IMR-90 (cell line): ENCODE data around the gene GAB1. TPM values are rescaled to one million over a fixed set of nuclear protein-coding genes. Genes with fewer than 3 reads are reported as not detected.
A peak's percentile ranks its signal among the peaks of the same experiment; 100 is the strongest.

ENCODE experiments used
- ATAC-seq: fragments of 200-7000 bp; cut with Tn5 transposase; 2 replicates; pipeline ENCODE4 v1.9.1; 2020; ENCODE audit warnings: low read depth, mild to moderate bottlenecking, moderate library complexity
- BruUV-seq: library from RNA; stranded (reverse); fragments of 400-500 nt; replicated peaks from 2 replicates; lab custom pipeline; 2021; lab: Mats Ljungman, UMichigan
- CTCF ChIA-PET: fragments of 300-600 bp; formaldehyde crosslinking; extraction: SDS; loops from one replicate; lab custom pipeline; 2021; ENCODE audit warnings: antibody characterized with exemption; lab: Yijun Ruan, JAX
- POLR2A ChIA-PET: fragments of 300-600 bp; sonication (Branson Sonifier 250); formaldehyde crosslinking; loops from one replicate; lab custom pipeline; 2022; ENCODE audit warnings: antibody characterized with exemption; ENCODE audit not compliant: unreplicated experiment; lab: Charles Lee
- DNase-seq: peaks from one replicate; pipeline ENCODE4 v3.0.0; 2013
- H2AFZ ChIP-seq: replicated peaks from 2 replicates; pipeline ENCODE3; 2013; ENCODE audit warnings: low read length, mild to moderate bottlenecking; ENCODE audit not compliant: poor library complexity
- H2AK5ac ChIP-seq: 2 replicates; pipeline ENCODE4 v1.6.1; 2013; ENCODE audit warnings: low read depth, low read length, inconsistent platforms
- H2AK9ac ChIP-seq: replicated peaks from 2 replicates; pipeline ENCODE3; 2013; ENCODE audit warnings: mild to moderate bottlenecking, low read depth, low read length, moderate library complexity; ENCODE audit not compliant: poor library complexity
- H2BK120ac ChIP-seq: 2 replicates; pipeline ENCODE4 v1.6.1; 2013; ENCODE audit warnings: low read depth, low read length, inconsistent platforms
- H2BK15ac ChIP-seq: 3 replicates; pipeline ENCODE4 v1.6.1; 2013; ENCODE audit warnings: low read depth, low read length, inconsistent platforms
- H2BK20ac ChIP-seq: 2 replicates; pipeline ENCODE4 v1.6.1; 2013; ENCODE audit warnings: low read depth, mild to moderate bottlenecking, inconsistent platforms, low read length, moderate library complexity
- H2BK5ac ChIP-seq: 2 replicates; pipeline ENCODE4 v1.6.1; 2013; ENCODE audit warnings: mild to moderate bottlenecking, low read depth, low read length, inconsistent platforms; ENCODE audit not compliant: poor library complexity, severe bottlenecking
- H3K14ac ChIP-seq: replicated peaks from 2 replicates; pipeline ENCODE4 v1.6.1; 2013; ENCODE audit warnings: low read depth, low read length, inconsistent platforms
- H3K18ac ChIP-seq: 2 replicates; pipeline ENCODE4 v1.6.1; 2013; ENCODE audit warnings: low read depth, low read length, control low read depth
- H3K23ac ChIP-seq: 2 replicates; pipeline ENCODE4 v1.6.1; 2013; ENCODE audit warnings: low read depth, low read length, inconsistent platforms
- H3K27ac ChIP-seq: 2 replicates; pipeline ENCODE4 v1.5.1; 2013; ENCODE audit warnings: mild to moderate bottlenecking, control low read depth, low read length; ENCODE audit not compliant: insufficient read depth
- H3K27me3 ChIP-seq: 2 replicates; pipeline ENCODE4 v1.6.1; 2013; ENCODE audit warnings: low read length; ENCODE audit not compliant: control insufficient read depth, insufficient read depth
- H3K36me3 ChIP-seq: 2 replicates; pipeline ENCODE4 v1.6.1; 2013; ENCODE audit warnings: low read length, mixed read lengths; ENCODE audit not compliant: control insufficient read depth, insufficient read depth
- H3K4ac ChIP-seq: 2 replicates; pipeline ENCODE4 v1.6.1; 2013; ENCODE audit warnings: low read depth, low read length, inconsistent platforms
- H3K4me1 ChIP-seq: 2 replicates; pipeline ENCODE4 v1.6.1; 2013; ENCODE audit warnings: low read length, mixed read lengths; ENCODE audit not compliant: control insufficient read depth, insufficient read depth
- H3K4me2 ChIP-seq: 2 replicates; pipeline ENCODE4 v1.6.1; 2013; ENCODE audit warnings: low read depth, mild to moderate bottlenecking, control low read depth, low read length, moderate library complexity
- H3K4me3 ChIP-seq: 2 replicates; pipeline ENCODE4 v1.5.1; 2013; ENCODE audit warnings: low read depth, mild to moderate bottlenecking, control low read depth, low read length, moderate library complexity; ENCODE audit not compliant: insufficient read depth
- H3K56ac ChIP-seq: 2 replicates; pipeline ENCODE4 v1.6.1; 2013; ENCODE audit warnings: low read length, inconsistent platforms; ENCODE audit not compliant: insufficient read depth; ENCODE audit errors: extremely low read depth
- H3K79me1 ChIP-seq, 2 experiments: 2 replicates each; pipeline ENCODE4 v1.6.1; 2013; ENCODE audit warnings: low read length in 2 of 2, inconsistent platforms in 1 of 2, low read depth in 1 of 2
- H3K9ac ChIP-seq: 2 replicates; pipeline ENCODE4 v1.6.1; 2013; ENCODE audit warnings: low read depth, low read length, control low read depth
- H3K9me1 ChIP-seq: 2 replicates; pipeline ENCODE4 v1.6.1; 2013; ENCODE audit warnings: low read length, inconsistent platforms; ENCODE audit not compliant: insufficient read depth
- H3K9me3 ChIP-seq: 2 replicates; pipeline ENCODE4 v1.6.1; 2013; ENCODE audit warnings: low read length; ENCODE audit not compliant: control insufficient read depth, insufficient read depth
- H4K20me1 ChIP-seq: 2 replicates; pipeline ENCODE4 v1.6.1; 2013; ENCODE audit warnings: low read length, inconsistent platforms; ENCODE audit not compliant: insufficient read depth
- H4K5ac ChIP-seq: 2 replicates; pipeline ENCODE4 v1.6.1; 2013; ENCODE audit warnings: mild to moderate bottlenecking, low read depth, low read length, control low read depth
- H4K8ac ChIP-seq, 2 experiments: 2 replicates each; pipeline ENCODE4 v1.6.1; 2013; ENCODE audit warnings: low read depth in 2 of 2, low read length in 2 of 2, control low read depth in 1 of 2, inconsistent platforms in 1 of 2
- H4K91ac ChIP-seq: 2 replicates; pipeline ENCODE4 v1.6.1; 2013; ENCODE audit warnings: low read depth, low read length, inconsistent platforms; ENCODE audit not compliant: insufficient read depth
- BHLHE40 ChIP-seq: fragments of 150-350 bp; IDR thresholded peaks from 2 replicates; pipeline ENCODE4 v1.6.1; 2016; ENCODE audit warnings: mild to moderate bottlenecking, low read depth, low read length
- CEBPB ChIP-seq: IDR thresholded peaks from 2 replicates; pipeline ENCODE4 v1.6.1; 2012; ENCODE audit warnings: low read depth, low read length, improper control_type of control experiment
- CHD1 ChIP-seq: IDR thresholded peaks from 2 replicates; pipeline ENCODE4 v1.6.1; 2012; ENCODE audit warnings: low read depth, low read length, improper control_type of control experiment
- CTCF ChIP-seq: conservative IDR thresholded peaks from 2 replicates; pipeline ENCODE4 v1.5.1; 2012; ENCODE audit warnings: mild to moderate bottlenecking, low read depth, low read length, improper control_type of control experiment
- FOS ChIP-seq: fragments of 150-350 bp; IDR thresholded peaks from 2 replicates; pipeline ENCODE4 v1.6.1; 2016; ENCODE audit warnings: low read depth, low read length
- MAFK ChIP-seq: IDR thresholded peaks from 2 replicates; pipeline ENCODE4 v1.6.1; 2012; ENCODE audit warnings: low read depth, low read length, improper control_type of control experiment
- MAZ ChIP-seq: IDR thresholded peaks from 2 replicates; pipeline ENCODE4 v1.6.1; 2012; ENCODE audit warnings: low read depth, mild to moderate bottlenecking, low read length, improper control_type of control experiment, moderate library complexity, borderline replicate concordance
- MXI1 ChIP-seq: IDR thresholded peaks from 2 replicates; pipeline ENCODE4 v1.6.1; 2012; ENCODE audit warnings: low read depth, mild to moderate bottlenecking, low read length, moderate library complexity, borderline replicate concordance
- POLR2A ChIP-seq: IDR thresholded peaks from 2 replicates; pipeline ENCODE4 v1.6.1; 2012; ENCODE audit warnings: mild to moderate bottlenecking, low read depth, low read length
- RAD21 ChIP-seq: IDR thresholded peaks from 2 replicates; pipeline ENCODE4 v1.6.1; 2012; ENCODE audit warnings: low read length, improper control_type of control experiment
- RCOR1 ChIP-seq: IDR thresholded peaks from 2 replicates; pipeline ENCODE4 v1.6.1; 2012; ENCODE audit warnings: mild to moderate bottlenecking, low read length, improper control_type of control experiment; ENCODE audit not compliant: insufficient replicate concordance
- RFX5 ChIP-seq: IDR thresholded peaks from 2 replicates; pipeline ENCODE4 v1.8.0; 2012; ENCODE audit warnings: low read depth, mild to moderate bottlenecking, low read length, moderate library complexity
- SMC3 ChIP-seq: fragments of 150-350 bp; IDR thresholded peaks from 2 replicates; pipeline ENCODE4 v1.6.1; 2016; ENCODE audit warnings: low read depth, mild to moderate bottlenecking, antibody characterized with exemption, low read length, moderate library complexity
- WGBS, 2 experiments: methylation state at CpG; one replicate each; pipeline versions ENCODE4 v1.1.5 to v1.1.7; 2013; ENCODE audit warnings: missing lambda C conversion rate in 2 of 2; ENCODE audit not compliant: insufficient read length in 1 of 2; ENCODE audit errors: extremely low coverage in 2 of 2; 5-methylcytosine and 5-hydroxymethylcytosine counted together
- dilution Hi-C: fragments of 300-500 bp; cut with HindIII; formaldehyde crosslinking; loops from one replicate; pipeline ENCODE4 v1.14.3; 2018; ENCODE audit warnings: low sequenced_read_pairs; ENCODE audit not compliant: unreplicated experiment
- in situ Hi-C: fragments of 300-500 bp; cut with MboI; formaldehyde crosslinking; loops from 3 replicates; pipeline ENCODE4 v1.14.3; 2019; ENCODE audit warnings: low sequenced_read_pairs, inconsistent platforms, mixed read lengths
- intact Hi-C: fragments of 100-400 bp; cut with micrococcal nuclease; formaldehyde crosslinking; loops from 2 replicates; pipeline ENCODE4 v1.10.0; 2022
- polyA plus RNA-seq, 3 experiments: library from polyadenylated mRNA; depleted of rRNA; stranded (reverse); fragments of >200 nt; gene quantifications; 2 replicates each; pipeline ENCODE4 v1.2.3, GENCODE V29; 2012; ENCODE audit warnings: low replicate concordance in 1 of 3
- total RNA-seq: library from RNA; depleted of rRNA; stranded (reverse); fragments of >200 nt; gene quantifications from 2 replicates; pipeline ENCODE4 v1.2.3, GENCODE V29; 2012
- TF ChIP-seq, protein P1 (sequence below): fragments of 150-350 bp; IDR thresholded peaks from 2 replicates; pipeline ENCODE4 v1.6.1; 2016; ENCODE audit warnings: low read depth, mild to moderate bottlenecking, low read length, moderate library complexity, borderline replicate concordance
- TF ChIP-seq, protein P2 (sequence below): fragments of 150-350 bp; IDR thresholded peaks from 2 replicates; pipeline ENCODE4 v1.6.1; 2017; ENCODE audit warnings: mild to moderate bottlenecking, antibody characterized with exemption, low read length, low read depth

The GAB1 gene
- total and polyA plus RNA-seq, 2 of the 4 experiments (the other 2 are of a cell fraction): 2.8 to 12.0 TPM

DNA sequence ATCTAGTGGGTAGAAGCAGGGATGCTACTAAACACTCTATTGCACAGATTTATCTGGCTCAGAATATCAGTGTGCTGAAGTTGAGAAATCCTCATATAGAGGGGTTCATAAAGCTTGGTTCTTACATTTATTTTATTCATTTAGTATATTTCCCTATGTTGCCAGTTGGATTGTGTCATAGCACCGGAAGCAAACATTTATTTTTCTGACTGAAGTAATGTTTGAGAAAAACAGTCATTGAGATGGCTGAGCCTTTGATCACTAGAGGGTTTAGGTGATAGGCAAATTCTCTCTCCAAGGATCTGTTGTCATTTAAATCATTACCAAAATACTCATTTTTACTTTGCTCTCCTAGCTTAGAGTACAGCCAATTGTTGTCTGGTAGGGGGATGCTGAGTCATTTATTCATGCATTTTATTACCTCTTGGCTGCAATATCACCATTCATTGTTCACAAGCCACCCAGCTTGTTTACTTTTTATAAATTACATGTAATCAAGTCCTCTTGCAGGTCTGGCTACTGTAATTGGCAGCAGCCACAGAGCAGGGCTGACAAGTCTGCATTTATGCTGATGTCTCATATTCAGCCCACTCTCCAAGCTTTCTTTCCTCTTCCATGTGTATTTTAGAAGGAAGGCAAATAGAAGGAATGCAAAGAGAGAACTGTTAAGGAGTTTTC, 15.2 kb downstream of the GAB1 start:
- no peak overlapping the region for H3K27ac ChIP-seq
- peaks cover 27% of the 10 kb centered on the region for H3K4me1 ChIP-seq
- no peak overlapping the region for H3K23ac ChIP-seq
- no peak overlapping the region for H2AFZ ChIP-seq
- H3K4me2 ChIP-seq: peak overlapping the region; percentile 13; the same call in 1 of the 2 replicates
- no peaks in the 10 kb centered on the region for H3K9me3 ChIP-seq
- no CpG with 5 or more reads among the region's 1 CpG for WGBS, 2 experiments
- intact Hi-C loops: no loop called here
- DNase-seq: no peak
- no peak overlapping the region for H3K4ac ChIP-seq
- no TSS peak for BruUV-seq
- H2BK15ac ChIP-seq: no peak overlapping the region
- H2BK20ac ChIP-seq: no peak overlapping the region
- H2BK5ac ChIP-seq: no peak overlapping the region
- no peak overlapping the region for H2AK9ac ChIP-seq
- H3K18ac ChIP-seq: peak overlapping the region; percentile 25; the same call in 1 of the 2 replicates
- H3K56ac ChIP-seq: no peak overlapping the region
- H4K20me1 ChIP-seq: no peaks in the 10 kb centered on the region; the same call in 1 of the 2 replicates
- H3K79me1 ChIP-seq: peaks cover 15 to 35% of the 10 kb centered on the region in 2 experiments
- H3K36me3 ChIP-seq: no peaks in the 10 kb centered on the region
- peaks cover 8% of the 10 kb centered on the region; the same call in 1 of the 2 replicates for H3K9me1 ChIP-seq
- no peak; the same call in 1 of the 2 replicates for ATAC-seq
- POLR2A ChIA-PET: no interaction called here
- H4K91ac ChIP-seq: no peak overlapping the region
- no peak overlapping the region for H2AK5ac ChIP-seq
- no peak overlapping the region for H3K4me3 ChIP-seq
- H3K14ac ChIP-seq: no peak overlapping the region; the same call in 1 of the 2 replicates
- H3K27me3 ChIP-seq: no peaks in the 10 kb centered on the region
- CTCF ChIA-PET: interaction anchor here (0.6 kb wide), 1 partner anchor 1087 kb away, joined by 3 read pairs; no protein-coding TSS in a partner anchor
- in situ Hi-C loops: no loop called here
- H2BK120ac ChIP-seq: no peak overlapping the region
- no peak overlapping the region for H3K9ac ChIP-seq
- H4K8ac ChIP-seq: no peak overlapping the region
- H4K5ac ChIP-seq: peak overlapping the region; percentile 33; the same call in 1 of the 2 replicates
- dilution Hi-C loops: no loop called here
- TF ChIP-seq CHD1 (no peak), RCOR1 (no peak), MAZ (no peak), MXI1 (no peak), CEBPB (no peak), BHLHE40 (no peak), MAFK (no peak), RFX5 (no peak), SMC3 (no peak), FOS (no peak), CTCF (no peak), POLR2A (no peak), RAD21 (no peak)
- TF ChIP-seq, protein P1, sequence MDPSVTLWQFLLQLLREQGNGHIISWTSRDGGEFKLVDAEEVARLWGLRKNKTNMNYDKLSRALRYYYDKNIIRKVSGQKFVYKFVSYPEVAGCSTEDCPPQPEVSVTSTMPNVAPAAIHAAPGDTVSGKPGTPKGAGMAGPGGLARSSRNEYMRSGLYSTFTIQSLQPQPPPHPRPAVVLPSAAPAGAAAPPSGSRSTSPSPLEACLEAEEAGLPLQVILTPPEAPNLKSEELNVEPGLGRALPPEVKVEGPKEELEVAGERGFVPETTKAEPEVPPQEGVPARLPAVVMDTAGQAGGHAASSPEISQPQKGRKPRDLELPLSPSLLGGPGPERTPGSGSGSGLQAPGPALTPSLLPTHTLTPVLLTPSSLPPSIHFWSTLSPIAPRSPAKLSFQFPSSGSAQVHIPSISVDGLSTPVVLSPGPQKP: no peak
- TF ChIP-seq, protein P2, sequence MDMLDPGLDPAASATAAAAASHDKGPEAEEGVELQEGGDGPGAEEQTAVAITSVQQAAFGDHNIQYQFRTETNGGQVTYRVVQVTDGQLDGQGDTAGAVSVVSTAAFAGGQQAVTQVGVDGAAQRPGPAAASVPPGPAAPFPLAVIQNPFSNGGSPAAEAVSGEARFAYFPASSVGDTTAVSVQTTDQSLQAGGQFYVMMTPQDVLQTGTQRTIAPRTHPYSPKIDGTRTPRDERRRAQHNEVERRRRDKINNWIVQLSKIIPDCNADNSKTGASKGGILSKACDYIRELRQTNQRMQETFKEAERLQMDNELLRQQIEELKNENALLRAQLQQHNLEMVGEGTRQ: no peak
